GM21737 (cell line): ENCODE data around the gene CMTM4.
"Not testable (repeated sequence)": the region's sequence is repeated elsewhere in the genome, so short reads cannot be mapped to it uniquely, and the experiment has no call there.

Experiments
- ATAC-seq: cut with Tn5 transposase; IDR thresholded peaks from one replicate; pipeline ENCODE4 v1.9.1; 2021; ENCODE audit warnings: mild to moderate bottlenecking, moderate library complexity; ENCODE audit not compliant: unreplicated experiment

CMTM4 gene

DNA sequence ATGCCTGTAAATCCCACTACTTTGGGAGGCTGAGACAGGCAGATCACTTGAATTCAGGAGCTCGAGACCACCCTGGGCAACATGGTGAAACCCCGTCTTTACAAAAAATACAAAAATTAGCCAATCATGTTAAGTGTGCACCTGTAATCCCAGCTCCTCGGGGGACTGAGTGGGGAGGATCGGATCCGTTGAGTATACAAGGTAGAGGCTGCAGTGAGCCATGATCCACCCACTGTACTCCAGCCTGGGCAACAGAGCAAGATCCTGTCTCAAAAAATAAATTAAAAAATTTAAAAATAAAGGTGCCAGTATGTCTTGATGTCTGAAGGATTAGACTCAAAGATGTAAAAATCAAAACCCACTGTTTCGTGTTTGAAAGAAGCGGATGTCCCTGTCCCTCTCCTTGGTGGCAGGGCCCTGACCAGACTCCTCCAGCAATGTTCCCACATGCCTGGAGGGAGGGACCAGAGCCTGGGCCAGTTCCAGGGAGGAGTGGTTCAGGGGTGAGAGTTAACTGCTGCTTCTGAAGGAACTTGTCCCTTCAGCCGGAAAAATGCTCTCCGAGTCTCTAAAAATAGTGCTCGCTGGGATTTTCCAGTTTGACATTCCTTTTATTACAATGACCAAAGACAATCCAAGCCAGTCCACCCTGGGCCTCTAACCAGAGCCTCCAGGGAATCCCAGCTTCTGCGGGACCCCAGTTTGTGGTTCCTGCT lies 9.4 kb upstream of the CMTM4 start:
- ATAC-seq, result no peak

DNA sequence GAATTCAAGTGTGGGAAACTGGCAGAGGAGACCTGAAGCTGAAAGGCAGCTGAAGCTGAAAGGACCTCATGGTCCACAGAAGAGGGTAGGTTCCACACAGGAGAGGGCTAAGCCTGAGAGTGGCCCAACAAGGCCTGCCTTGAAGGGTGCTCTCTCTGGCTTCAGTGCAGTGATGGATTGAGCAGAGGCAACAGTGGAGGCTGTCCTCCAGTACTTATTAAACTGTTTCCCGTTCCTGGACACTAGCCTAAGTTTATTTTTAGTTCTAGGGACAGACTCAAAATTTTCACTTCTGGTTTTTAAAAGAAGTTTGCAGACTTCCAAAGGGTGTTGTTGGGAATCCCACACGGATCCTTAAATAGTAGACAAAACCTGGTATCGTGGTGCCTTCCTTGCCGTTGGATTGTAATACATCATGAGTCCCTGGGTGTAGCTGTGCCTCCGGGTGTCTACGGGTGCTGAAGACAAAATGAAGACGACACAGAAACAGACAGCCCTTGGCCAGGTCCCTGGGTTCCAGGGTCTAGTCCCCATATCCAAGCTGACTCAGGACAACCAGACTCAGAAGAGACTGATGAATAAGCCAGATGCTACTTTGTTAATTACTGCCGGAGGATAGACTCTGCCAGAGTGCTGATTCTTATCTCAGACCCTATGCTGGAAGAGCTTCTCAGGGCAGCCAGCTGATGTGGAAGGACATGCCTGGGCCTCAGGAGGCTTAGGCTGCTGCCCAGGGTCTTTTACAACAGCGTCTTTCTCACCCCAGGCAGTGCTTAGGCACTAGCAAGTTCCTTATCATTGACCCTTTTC lies 7.1 kb upstream of the CMTM4 start:
- no peak for ATAC-seq

DNA sequence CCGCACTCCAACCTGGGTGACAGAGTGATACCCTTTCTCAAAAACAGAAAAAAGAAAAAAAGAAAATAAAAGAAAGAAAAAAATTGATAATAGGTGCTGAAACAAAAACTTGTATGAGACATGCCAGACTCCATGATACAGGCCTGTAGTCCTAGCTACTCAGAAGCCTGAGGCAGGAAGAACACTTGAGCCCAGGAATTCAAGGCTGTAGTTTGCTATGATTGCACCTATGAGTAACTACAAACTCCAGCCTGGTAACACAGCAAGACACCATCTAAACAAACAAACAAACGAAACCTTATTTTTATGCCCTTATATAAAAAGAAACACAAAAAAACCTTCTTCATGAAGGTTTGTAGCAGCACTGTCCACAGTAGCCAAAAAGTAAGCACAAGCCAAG lies 5.0 kb upstream of the CMTM4 start:
- ATAC-seq, result no peak

DNA sequence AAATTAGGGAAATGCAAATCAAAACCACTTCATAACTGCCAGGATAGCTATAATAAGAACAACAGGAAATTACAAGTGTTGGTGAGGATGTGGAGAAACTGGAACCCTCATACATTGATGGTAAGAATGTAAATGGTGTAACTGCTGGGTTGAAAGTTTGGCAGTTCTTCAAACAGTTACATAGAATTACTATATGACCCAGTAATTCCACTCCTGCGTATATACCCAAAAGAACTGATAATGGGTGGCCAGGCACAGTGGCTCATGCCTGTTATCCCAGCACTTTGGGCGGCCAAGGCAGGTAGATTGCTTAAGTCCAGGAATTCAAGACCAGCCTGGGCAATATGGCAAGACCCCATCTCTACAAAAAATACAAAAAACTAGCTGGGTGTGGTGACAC lies 4.5 kb upstream of the CMTM4 start:
- ATAC-seq, result no peak

DNA sequence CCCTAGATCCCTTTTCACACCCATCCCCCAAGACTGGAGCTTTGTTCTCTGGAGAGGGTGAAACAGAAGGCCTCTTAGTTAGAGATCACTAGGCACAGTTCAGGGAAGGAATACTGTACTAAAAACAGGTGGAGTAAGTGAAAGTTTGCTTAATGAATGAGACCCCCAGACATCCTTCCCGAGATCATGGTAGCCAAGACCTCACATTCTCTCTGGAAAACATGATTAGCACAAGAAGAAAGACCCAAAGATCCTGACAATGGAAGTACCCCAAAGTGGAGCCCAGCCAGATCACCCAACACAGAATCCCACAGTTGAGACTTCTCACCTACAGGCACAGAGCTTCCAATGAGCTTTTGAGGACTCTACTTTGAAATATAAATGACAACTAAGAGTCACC lies 3.4 kb upstream of the CMTM4 start:
- no peak for ATAC-seq

DNA sequence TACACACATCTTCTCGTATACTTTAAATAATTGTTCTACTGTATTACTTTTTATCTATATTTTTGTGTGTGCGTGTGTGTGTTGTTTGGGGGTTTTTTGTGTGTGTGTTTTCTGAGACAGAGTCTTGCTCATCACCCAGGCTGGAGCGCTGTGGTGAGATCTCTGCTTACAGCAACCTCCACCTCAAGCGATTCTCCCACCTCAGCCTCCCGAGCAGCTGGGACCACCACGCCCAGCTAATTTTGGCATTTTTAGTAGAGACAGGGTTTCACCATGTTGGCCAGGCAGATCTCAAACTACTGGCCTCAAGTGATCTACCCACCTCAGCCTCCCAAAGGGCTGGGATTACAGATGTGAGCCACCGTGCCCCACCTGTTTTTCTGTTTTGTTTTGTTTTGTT lies 1.5 kb upstream of the CMTM4 start:
- no peak for ATAC-seq

DNA sequence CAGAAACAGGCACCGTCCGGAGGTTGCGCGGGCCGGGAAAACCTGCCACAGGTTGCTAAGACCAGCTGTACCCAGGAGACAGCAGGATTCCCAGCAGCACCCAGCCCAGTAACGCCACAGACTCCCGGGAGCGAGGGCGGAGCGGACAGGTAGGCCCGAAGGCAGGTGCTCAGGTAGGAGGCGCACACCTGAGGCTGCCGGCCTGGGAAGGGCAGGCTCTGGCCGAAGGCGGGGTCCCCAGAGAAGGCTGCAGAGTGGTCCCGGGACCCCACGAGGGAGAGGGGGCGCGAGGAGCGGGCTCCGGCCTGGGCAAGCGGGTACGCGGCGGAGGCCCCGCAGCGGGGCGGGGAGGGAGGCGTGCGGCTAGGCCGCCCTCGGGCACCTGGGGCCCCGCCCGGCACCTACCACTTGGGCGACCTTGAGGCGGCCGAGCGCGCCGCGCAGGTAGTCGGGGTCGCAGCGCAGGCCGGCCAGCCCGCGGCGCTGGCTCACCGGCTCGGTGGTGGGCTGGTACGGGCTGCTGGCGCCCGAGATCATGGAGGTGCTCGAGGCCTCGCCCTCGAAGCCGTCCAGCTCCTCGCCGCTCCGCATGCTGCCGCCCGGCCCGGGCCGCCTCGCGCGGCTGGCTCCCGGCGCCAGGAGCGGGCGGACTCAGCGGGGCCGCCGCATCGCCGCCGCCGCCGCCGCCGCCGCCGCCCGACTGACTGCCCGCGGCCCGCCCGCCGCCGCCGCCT lies 441 bp downstream of the CMTM4 start:
- ATAC-seq, result no peak

DNA sequence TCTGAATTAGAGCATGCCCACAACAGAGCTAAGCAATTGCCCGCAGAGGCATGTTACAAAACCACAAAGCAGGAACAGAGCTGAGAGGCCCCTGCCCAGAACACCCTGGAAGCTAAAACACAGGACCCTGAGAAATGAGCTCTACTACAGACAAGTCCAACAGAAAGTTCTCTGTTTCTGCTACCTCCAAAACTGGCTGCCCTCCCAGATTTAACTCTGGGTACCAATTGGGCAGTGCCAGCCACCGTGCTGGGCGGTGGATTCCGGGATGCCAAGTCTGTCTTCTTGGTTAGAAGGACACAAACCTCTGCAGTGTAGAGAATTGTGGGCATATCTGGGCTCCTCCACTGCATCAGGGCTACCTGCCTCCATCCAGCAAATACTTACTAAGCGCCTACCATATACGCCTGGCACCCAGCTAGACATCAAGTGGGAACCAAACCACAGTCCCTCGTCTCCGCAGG lies 1.0 kb downstream of the CMTM4 start:
- ATAC-seq, result no peak

DNA sequence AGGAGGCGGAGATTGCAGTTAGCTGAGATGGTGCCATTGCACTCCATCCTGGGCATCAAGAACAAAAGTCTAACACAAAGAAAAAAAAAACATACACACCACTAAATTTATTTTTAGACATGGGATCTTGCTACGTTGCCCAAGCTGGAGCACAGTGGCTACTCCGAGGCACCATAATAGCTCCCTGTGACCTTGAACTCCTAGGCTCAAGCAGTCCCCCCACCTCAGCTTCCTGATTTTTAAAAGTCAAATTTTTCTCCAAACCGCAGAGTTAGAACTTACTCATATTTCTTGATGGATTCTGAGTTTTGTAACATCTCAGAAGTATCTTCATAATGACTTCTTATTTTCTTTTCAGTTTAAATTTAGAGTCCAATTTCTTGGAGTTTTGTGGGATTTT lies 3.4 kb downstream of the CMTM4 start:
- ATAC-seq, result no peak

DNA sequence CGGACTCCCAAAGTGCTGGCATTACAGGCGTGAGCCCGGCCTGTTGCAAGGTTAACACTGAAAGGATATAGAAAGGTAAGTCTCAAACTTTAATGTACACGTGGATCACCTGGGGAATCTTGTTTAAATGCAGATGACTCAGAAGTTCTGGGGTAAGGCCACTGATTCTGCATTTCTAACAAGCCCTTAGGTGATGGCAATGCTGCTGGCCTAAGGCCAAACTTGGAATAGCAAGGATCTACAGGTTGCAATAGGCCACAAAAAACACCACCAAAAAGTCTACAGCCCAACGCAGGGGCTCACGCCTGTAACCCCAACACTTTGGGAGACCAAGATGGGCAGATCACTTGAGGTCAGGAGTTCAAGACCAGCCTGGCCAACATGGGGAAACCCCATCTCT lies 4.2 kb downstream of the CMTM4 start:
- ATAC-seq, result no peak

DNA sequence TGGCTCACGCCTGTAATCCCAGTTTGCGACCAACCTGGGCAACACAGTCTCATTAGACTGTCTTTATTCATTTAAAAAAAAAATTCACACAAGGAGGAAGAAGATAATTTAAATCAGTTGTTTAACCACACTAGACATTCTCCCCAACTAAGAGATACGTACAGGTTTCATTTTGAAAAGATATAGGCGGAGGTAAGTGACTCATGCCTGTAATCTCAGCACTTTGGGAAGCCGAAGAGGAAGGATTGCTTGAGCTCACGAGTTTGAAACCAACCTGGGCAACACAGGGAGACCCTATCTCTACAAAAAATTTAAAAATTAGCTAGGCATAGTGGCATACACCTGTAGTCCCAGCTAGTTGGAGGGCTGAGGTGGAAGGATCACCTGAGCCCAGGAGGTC lies 5.3 kb downstream of the CMTM4 start:
- ATAC-seq, result no peak

DNA sequence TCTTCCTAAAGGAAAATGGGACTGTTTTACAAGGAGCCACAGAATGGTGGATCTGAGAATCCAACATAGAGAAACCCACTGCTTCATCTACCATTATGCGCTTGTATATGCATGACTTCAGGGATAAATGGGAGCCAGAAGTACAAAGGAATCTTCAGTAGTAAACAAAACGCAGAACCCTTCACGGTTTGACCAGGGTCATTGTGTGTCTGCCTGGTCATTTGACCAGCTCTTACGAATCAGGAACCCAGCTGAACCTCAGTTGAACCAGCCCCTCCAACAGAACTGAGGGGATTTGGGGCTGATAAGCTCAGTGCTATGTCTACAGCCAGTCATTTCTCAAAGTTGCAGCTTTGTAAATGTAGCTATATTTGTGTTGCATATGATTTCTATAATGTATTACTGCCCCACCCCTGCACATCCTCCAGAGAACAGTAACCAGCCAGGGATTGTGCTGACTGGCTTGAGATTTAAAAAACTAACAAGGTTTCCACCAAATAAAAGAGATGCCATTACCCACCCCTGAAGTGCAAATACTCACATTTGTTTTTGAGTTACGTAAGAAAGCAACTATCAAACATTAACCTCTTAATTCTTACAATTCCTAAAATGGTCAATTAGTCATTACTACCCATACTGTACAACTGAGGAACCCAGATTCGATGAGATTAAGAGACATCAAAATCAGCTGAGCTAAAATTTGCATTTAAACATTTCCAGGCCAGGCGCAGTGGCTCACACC lies 6.3 kb downstream of the CMTM4 start:
- no peak for ATAC-seq

DNA sequence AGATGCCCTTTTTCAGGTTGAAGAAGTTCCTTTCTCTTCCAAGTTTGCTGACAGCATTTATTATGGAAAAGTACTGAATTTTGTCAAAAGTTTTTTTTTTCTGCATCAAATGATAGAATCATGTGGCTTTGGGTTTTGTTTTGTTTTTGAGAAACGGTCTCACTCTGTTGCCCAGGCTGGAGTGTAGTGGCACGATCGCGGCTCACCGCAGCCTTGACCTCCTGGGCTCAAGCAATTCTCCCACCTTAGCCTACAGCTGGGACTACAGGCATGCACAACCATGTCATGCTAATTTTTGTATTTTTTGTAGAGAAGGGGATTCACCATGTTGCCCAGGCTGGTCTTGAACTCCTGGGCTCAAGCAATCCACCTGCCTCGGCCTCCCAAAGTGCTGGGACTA lies 7.3 kb downstream of the CMTM4 start:
- ATAC-seq, result no peak

DNA sequence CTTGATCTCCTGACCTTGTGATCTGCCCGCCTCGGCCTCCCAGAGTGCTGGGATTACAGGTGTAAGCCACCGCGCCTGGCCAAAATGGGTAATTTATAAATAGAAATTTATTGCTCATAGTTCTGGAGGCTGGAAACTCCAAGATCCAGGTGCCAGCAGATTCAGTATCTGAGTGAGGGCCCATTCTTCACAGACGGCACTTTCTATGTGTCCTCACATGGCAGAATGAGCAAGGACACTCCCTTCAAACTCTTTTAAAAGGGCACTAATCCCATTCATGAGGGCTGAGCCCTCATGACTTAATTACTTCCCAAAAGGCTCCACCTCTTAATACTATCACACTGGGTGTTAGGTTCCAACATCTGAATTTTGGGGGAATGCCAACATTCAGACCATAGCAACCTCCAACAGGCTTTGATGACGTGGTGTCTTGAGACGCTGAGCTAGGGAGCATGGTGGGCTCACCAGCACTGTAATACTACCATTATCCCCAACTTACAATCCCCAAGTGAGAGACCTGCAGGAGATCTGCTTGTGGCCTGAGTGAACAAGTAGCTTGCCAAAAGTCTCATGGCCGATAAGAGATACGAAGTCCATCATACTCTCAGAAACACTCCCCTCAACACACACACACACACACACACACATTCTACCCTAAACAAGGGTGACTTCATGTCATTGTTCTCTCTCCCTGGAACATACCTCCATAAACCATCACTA lies 8.5 kb downstream of the CMTM4 start:
- ATAC-seq, result no peak

DNA sequence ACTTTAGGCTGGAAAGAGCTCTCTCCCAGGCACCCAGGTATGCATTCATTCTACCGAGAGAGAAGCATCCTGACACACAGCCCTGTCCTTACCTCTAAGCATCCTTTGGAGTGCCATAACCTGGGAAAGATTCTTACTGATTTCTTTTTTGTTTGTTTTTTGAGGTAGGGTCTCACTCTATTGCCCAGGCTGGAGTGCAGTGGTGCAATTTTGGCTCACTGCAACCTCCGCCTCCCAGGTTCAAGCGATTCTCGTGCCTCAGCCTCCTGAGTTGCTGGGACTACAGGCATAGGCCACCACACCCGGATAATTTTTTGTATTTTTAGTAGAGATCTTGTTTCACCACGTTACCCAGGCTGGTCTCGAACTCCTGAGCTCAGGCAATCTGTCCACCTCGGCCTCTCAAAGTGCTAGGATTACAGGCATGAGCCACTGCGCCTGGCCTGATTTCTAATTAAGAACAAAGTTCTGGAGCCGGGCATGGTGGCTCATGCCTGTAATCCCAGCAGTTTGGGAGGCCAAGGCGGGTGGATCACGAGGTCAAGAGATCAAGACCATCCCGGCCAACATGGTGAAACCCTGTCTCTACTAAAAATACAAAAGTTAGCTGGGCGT lies 10.9 kb downstream of the CMTM4 start:
- not testable (repeated sequence) for ATAC-seq

DNA sequence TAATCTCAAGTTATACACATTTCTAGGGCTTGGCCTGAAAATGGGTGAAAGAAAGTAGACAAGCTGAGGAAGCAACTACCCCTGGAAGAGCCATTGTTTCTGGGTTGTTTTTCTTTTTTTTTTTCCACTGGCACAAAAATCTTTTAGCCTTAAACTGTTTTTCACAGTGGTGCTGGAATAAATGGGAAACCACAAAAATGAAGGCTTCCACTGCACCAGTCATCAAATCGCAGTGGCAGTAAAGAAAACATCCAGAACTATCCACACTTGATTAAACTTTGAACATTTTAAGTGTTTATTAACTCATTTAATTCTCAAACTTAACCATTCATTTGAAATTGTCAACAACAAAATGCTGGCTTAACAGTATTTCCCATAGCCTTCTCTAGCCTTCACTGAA lies 14.3 kb downstream of the CMTM4 start:
- no peak for ATAC-seq

DNA sequence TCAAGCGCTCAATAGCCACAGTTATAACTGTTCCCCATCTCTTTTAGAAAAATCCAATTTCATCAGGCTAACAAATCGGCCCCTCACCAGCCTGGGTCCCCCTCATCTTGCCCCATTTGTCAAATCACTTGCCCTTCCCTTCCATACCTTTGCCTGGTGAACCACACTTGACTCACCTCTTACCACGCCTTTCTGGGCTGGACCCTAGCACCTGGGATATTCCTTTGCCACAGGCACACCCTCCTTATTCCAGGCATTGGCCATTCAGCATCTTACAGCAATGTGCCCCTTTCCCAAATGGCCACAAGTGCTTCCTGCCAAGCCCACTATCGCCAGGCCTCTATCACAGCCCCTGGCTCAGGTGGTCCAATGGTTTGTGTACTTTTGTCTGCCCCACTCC lies 14.9 kb downstream of the CMTM4 start:
- ATAC-seq, result no peak

DNA sequence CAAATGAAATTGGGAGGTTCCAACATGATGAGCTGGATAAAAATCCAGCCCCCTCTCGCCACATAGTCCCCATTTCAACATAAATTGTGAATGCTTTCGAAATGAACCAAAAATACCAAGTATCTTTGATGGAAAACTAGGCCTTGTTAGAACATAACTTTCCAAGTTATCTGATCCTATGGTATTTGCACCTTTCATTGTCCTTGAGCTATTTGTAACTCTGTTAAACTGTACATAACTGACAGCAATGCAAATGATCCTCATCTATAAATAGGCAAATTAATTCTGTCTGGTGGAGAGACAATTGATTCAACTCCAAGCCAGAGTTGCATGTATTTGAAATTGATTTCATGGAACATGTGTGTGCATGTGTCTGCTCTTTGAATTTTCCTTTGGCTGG lies 18.2 kb downstream of the CMTM4 start:
- no peak for ATAC-seq

DNA sequence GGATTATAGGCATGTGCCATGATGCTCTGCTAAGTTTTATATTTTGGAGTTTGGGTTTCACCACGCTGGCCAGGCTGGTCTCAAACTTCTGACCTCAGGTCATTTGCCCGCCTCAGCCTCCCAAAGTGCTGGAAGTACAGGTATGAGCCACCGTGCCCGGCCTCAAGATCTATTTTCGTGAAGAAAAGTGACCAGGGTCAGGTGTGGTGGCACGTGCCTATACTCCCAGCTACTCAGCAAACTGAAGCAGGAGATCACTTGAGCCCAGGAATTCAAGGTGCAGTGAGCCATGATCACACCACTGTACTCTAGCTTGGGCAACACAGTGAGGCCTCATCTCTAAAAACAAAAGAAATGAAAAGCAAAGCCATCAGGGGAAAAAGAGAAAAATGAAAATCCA lies 18.7 kb downstream of the CMTM4 start:
- no peak for ATAC-seq

DNA sequence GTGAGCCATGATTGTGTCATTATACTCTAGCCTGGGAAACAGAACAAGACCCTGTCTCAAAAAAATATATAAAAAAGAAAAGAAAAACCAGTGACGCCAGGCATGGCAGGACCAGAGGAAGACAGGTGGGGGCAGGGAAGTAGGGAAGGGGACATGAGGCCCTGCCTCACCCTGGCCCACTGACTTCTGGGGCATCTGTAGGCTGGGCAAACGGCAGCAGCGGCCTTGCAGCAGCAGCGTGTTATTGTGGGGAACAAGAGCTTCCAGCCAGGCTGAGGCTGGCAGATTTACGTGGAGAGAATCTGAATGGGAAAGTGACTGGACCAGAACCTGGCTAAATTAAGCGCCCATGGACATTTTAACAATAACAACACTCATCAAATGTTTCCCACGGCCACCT lies 19.4 kb downstream of the CMTM4 start:
- no peak for ATAC-seq
